Peyer's patch (tissue), 4 donors: ENCODE results near the gene FAM117B. TPM values are rescaled to one million over a fixed set of nuclear protein-coding genes. Genes with fewer than 3 reads are reported as not detected.

Experiments
- DNase-seq, 3 donors: peaks; one replicate each; pipeline ENCODE4 v3.0.0-alpha.2; 2017 to 2019
- H3K27ac ChIP-seq, 4 donors: fragments of 200-600 bp; sonication (generic); one replicate each; pipeline ENCODE4 v1.5.1; 2016 to 2019
- H3K27me3 ChIP-seq, 2 donors: fragments of 200-600 bp; sonication (generic); one replicate each; pipeline ENCODE4 v1.5.1; 2019
- H3K36me3 ChIP-seq, 3 donors: fragments of 200-600 bp; sonication (generic); one replicate each; pipeline ENCODE4 v1.5.1; 2016 to 2019
- H3K4me1 ChIP-seq, 4 donors: fragments of 200-600 bp; sonication (generic); one replicate each; pipeline ENCODE4 v1.5.1; 2016 to 2019
- H3K4me3 ChIP-seq, 4 donors: fragments of 200-600 bp; sonication (generic); 1 replicate in 3 of 4; 2 replicates in 1 of 4; pipeline ENCODE4 v1.5.1; 2016 to 2019; ENCODE audit warnings: mild to moderate bottlenecking in 1 of 4
- H3K9me3 ChIP-seq, 4 donors: fragments of 200-600 bp; sonication (generic); one replicate each; pipeline ENCODE4 v1.5.1; 2016 to 2019; ENCODE audit warnings: mild to moderate bottlenecking in 1 of 4
- POLR2A ChIP-seq, 2 donors: fragments of 450-650 bp; IDR thresholded peaks; one replicate each; pipeline ENCODE4 v1.5.1; 2017; ENCODE audit warnings: antibody characterized with exemption in 2 of 2, mild to moderate bottlenecking in 2 of 2, moderate library complexity in 2 of 2
- total RNA-seq, 4 donors: library from RNA; depleted of rRNA; stranded (reverse); fragments of >200 nt; gene quantifications; one replicate each; pipeline ENCODE4 v1.1.0, GENCODE V29; 2016
- TF ChIP-seq, protein P1 (sequence below), 6 experiments: fragments of 450-650 bp in 4 of 6; fragments of 200-600 bp in 2 of 6; sonication (generic) in 1 of 6; IDR thresholded peaks; one replicate each; pipeline ENCODE4 v1.5.1; 2017 to 2019; ENCODE audit warnings: antibody characterized with exemption in 6 of 6, mild to moderate bottlenecking in 3 of 6, moderate library complexity in 1 of 6

FAM117B gene
- total RNA-seq, 4 donors from 2014 or later, result 10.5 to 37.1 (median 21.0) TPM

DNA sequence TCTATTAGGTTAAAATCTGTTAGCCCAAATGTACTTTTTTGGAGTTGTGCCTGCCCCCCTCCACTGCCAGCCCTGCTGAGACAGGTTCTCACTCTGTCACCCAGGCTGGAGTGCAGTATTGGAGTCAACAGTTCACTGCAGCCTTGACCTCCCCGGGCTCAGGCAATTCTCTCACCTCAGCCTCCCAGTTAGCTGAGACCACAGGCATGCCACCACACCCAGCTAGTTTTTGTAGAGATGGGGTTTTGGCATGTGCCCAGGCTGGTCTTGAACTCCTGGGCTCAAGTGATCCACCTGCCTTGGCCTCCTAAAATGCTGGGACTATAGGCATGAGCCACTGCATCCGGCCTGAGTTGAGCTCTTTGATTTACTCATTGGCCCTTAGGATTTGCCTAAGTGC lies 126.1 kb downstream of the FAM117B start:
- no peak overlapping the region for H3K4me3 ChIP-seq
- H3K36me3 ChIP-seq, result peaks cover 0 to 31% (median 0%) of the 10 kb centered on the region in 3 donors
- DNase-seq, result no peak
- no peaks in the 10 kb centered on the region for H3K27me3 ChIP-seq
- TF ChIP-seq, protein P1, sequence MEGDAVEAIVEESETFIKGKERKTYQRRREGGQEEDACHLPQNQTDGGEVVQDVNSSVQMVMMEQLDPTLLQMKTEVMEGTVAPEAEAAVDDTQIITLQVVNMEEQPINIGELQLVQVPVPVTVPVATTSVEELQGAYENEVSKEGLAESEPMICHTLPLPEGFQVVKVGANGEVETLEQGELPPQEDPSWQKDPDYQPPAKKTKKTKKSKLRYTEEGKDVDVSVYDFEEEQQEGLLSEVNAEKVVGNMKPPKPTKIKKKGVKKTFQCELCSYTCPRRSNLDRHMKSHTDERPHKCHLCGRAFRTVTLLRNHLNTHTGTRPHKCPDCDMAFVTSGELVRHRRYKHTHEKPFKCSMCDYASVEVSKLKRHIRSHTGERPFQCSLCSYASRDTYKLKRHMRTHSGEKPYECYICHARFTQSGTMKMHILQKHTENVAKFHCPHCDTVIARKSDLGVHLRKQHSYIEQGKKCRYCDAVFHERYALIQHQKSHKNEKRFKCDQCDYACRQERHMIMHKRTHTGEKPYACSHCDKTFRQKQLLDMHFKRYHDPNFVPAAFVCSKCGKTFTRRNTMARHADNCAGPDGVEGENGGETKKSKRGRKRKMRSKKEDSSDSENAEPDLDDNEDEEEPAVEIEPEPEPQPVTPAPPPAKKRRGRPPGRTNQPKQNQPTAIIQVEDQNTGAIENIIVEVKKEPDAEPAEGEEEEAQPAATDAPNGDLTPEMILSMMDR (IDR thresholded peaks at IDR 0.05), result no peak
- TF ChIP-seq POLR2A (IDR thresholded peaks at IDR 0.05), result no peak
- H3K27ac ChIP-seq, result no peak overlapping the region
- peaks cover 0 to 3% (median 0%) of the 10 kb centered on the region in 4 donors for H3K4me1 ChIP-seq
- H3K9me3 ChIP-seq, result no peaks in the 10 kb centered on the region

DNA sequence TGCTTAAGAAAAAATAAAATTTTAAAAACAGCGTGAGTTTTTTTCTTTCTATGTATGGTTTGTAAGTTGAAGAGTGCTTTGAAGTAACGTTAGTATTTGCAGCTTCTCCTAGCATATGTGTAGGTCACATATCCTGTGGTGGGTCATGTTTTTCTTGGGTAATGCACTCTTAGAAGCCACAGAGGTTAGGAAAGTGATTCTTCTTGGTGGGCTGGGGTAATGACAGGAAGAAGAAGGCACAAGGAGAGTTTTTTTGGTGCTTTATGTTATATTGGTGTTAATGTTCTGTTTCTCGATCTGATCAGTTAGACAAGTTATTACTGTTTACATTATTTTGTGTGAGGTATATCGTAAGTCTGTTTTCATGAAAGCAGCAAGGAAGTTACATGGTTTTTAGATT lies 127.8 kb downstream of the FAM117B start:
- H3K36me3 ChIP-seq, result peaks cover 0 to 22% (median 0%) of the 10 kb centered on the region in 3 donors
- H3K4me3 ChIP-seq, result no peak overlapping the region
- DNase-seq, result no peak
- TF ChIP-seq POLR2A (IDR thresholded peaks at IDR 0.05), result no peak
- TF ChIP-seq, protein P1 (IDR thresholded peaks at IDR 0.05), result no peak
- H3K27ac ChIP-seq, result no peak overlapping the region
- no peaks in the 10 kb centered on the region for H3K9me3 ChIP-seq
- H3K4me1 ChIP-seq, result no peaks in the 10 kb centered on the region
- H3K27me3 ChIP-seq, result no peaks in the 10 kb centered on the region

DNA sequence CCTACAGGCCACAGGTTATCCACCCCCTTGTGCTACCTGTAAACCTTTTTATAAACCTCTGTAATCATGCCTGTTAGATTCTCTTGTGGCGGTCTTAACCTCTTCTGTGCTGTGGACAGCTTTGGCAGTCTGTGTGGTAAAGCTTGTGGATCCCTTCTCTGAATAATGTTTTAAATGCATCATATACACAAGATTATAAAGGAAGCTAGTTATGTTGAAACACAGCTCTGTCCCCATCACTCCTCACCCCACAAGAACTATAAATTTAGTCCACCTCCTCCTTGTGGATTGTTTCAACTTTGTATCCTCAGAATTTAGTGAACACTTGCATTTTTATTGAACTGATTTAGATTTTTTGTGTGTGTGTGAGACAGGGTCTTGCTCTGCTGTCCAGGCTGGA lies 129.1 kb downstream of the FAM117B start:
- H3K27ac ChIP-seq, result no peak overlapping the region
- H3K4me1 ChIP-seq, result no peaks in the 10 kb centered on the region
- H3K36me3 ChIP-seq, result peaks cover 0 to 20% (median 0%) of the 10 kb centered on the region in 3 donors

DNA sequence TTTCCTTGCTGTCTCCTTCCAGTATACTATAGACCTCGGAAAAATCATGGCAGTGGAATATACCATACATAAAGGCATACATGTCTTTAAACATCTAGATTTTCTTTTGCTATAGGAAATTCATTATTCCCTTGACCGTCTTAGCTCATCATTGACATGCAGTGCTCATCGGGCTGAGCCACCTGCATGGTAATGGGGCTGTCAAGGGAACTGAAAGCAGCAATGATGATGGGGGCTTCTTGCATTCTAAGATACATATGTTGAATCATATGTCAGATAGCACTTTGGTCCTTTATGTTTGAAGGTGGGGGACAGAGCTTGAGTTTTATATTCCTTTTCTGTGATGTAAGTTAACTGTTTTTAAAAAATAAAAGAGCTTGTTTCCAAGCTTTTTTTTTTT lies 130.2 kb downstream of the FAM117B start:
- Histone ChIP-seq H3K4me3 (no peak overlapping the region), H3K4me1 (no peaks in the 10 kb centered on the region), H3K27me3 (no peaks in the 10 kb centered on the region), H3K27ac (no peak overlapping the region), H3K36me3 (peaks cover 0 to 12% (median 0%) of the 10 kb centered on the region in 3 donors), H3K9me3 (no peaks in the 10 kb centered on the region)
- no peak for DNase-seq
- TF ChIP-seq, protein P1 (IDR thresholded peaks at IDR 0.05), result no peak
- TF ChIP-seq POLR2A (IDR thresholded peaks at IDR 0.05), result no peak

More for the DNA sequence above, 129.1 kb downstream of the FAM117B start:
- Histone ChIP-seq H3K27me3 (no peaks in the 10 kb centered on the region), H3K4me3 (no peak overlapping the region), H3K9me3 (no peaks in the 10 kb centered on the region)
- DNase-seq, result no peak
- TF ChIP-seq POLR2A (IDR thresholded peaks at IDR 0.05), result no peak
- TF ChIP-seq, protein P1 (IDR thresholded peaks at IDR 0.05), result no peak

DNA sequence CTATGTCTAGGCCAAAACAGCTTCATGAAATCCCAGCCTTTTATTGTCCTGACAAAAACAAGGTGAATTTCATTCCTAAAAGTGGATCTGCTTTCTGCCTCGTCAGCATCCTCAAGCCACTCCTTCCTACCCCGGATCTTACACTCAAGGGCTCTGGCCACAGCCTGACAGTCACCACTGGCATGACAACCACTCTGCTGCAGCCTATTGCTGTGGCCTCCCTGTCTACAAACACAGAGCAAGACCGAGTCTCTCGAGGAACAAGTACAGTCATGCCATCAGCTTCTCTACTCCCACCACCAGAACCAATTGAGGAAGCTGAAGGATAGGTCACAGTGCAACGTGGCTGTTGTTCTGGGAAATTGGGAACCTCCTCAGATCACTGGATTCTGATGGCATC lies 130.7 kb downstream of the FAM117B start:
- no peak for TF ChIP-seq POLR2A (IDR thresholded peaks at IDR 0.05)
- TF ChIP-seq, protein P1 (IDR thresholded peaks at IDR 0.05), result no peak
- Histone ChIP-seq H3K27ac (no peak overlapping the region), H3K27me3 (no peaks in the 10 kb centered on the region), H3K9me3 (no peaks in the 10 kb centered on the region), H3K4me1 (no peaks in the 10 kb centered on the region), H3K4me3 (no peak overlapping the region), H3K36me3 (peaks cover 0 to 16% (median 0%) of the 10 kb centered on the region in 3 donors)
- no peak for DNase-seq

DNA sequence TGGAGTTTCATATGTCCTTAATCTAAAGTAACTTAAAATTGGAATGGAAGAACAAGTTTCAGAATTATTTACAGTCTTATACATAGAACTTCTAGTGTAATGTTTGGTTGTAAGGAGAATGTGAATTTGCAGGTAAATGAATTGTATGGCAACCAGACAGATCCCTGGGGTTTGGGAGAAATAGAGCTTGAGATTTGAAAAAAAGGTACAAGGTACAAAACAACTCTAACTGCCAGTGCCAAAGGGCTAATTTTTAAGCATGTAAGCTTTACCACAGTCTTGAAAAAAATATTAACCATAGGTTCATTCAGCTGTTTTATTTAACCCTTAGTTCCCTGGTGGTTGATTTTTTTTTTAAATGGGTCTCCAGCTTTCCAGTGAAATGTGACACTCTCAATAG lies 133.5 kb downstream of the FAM117B start:
- Histone ChIP-seq H3K27me3 (no peaks in the 10 kb centered on the region), H3K27ac (no peak overlapping the region), H3K9me3 (no peaks in the 10 kb centered on the region), H3K4me1 (no peaks in the 10 kb centered on the region), H3K36me3 (peaks cover 0 to 14% (median 0%) of the 10 kb centered on the region in 3 donors), H3K4me3 (no peak overlapping the region)
- DNase-seq, result no peak
- no peak for TF ChIP-seq POLR2A (IDR thresholded peaks at IDR 0.05)
- TF ChIP-seq, protein P1 (IDR thresholded peaks at IDR 0.05), result no peak
